ENCODE measurements around the gene PAK4. TPM values are rescaled to one million over a fixed set of nuclear protein-coding genes. Genes with fewer than 3 reads are reported as not detected.

PAK4 gene
- total RNA-seq, 1 donor from 2014 or later, result 27.5 TPM

DNA sequence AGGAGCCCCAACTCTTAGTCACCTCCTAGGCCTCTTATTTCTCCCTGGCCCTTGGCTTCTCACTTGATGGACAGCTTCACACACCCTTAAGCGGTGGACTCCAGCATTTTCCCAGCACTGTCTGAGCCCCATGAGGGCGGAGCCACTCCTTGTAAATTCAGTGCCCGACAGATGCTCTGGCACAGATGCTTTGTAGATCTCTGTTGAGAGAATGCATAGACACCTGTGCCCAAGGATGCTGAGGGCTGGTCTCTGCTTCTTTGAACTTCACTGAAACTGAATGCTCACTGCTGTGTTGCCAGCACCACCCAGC, 75.2 kb downstream of the PAK4 start:
- H3K4me3 ChIP-seq (ENCODE audit: low read depth, low read length), result no peak overlapping the region
- DNase-seq (ENCODE audit: low read depth), result no peak
- TF ChIP-seq, protein P1, sequence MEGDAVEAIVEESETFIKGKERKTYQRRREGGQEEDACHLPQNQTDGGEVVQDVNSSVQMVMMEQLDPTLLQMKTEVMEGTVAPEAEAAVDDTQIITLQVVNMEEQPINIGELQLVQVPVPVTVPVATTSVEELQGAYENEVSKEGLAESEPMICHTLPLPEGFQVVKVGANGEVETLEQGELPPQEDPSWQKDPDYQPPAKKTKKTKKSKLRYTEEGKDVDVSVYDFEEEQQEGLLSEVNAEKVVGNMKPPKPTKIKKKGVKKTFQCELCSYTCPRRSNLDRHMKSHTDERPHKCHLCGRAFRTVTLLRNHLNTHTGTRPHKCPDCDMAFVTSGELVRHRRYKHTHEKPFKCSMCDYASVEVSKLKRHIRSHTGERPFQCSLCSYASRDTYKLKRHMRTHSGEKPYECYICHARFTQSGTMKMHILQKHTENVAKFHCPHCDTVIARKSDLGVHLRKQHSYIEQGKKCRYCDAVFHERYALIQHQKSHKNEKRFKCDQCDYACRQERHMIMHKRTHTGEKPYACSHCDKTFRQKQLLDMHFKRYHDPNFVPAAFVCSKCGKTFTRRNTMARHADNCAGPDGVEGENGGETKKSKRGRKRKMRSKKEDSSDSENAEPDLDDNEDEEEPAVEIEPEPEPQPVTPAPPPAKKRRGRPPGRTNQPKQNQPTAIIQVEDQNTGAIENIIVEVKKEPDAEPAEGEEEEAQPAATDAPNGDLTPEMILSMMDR (conservative IDR thresholded peaks at IDR 0.05; ENCODE audit: low read depth, low read length), result no peak

DNA sequence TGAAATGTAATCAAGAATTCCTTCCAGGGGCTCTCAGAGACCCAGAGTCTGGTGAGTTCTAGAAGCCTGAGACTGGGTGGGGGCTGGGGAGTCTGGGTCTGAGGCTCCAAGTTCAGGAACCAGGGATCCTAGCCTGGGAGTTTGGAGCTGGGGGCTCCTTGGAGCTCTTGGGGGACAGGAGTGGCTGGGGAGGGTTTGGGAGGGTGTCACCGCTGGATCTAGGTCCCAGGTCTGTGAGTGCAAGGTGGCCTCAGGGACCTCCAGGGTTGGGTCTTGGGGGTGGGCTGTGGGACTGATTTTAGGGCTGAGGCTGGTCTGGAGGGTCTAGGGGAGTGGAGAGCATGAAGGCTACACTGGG, 77.4 kb downstream of the PAK4 start:
- TF ChIP-seq, protein P1 (conservative IDR thresholded peaks at IDR 0.05; ENCODE audit: low read depth, low read length), result no peak
- no peak overlapping the region for H3K4me3 ChIP-seq (ENCODE audit: low read depth, low read length)
- DNase-seq (ENCODE audit: low read depth), result no peak

DNA sequence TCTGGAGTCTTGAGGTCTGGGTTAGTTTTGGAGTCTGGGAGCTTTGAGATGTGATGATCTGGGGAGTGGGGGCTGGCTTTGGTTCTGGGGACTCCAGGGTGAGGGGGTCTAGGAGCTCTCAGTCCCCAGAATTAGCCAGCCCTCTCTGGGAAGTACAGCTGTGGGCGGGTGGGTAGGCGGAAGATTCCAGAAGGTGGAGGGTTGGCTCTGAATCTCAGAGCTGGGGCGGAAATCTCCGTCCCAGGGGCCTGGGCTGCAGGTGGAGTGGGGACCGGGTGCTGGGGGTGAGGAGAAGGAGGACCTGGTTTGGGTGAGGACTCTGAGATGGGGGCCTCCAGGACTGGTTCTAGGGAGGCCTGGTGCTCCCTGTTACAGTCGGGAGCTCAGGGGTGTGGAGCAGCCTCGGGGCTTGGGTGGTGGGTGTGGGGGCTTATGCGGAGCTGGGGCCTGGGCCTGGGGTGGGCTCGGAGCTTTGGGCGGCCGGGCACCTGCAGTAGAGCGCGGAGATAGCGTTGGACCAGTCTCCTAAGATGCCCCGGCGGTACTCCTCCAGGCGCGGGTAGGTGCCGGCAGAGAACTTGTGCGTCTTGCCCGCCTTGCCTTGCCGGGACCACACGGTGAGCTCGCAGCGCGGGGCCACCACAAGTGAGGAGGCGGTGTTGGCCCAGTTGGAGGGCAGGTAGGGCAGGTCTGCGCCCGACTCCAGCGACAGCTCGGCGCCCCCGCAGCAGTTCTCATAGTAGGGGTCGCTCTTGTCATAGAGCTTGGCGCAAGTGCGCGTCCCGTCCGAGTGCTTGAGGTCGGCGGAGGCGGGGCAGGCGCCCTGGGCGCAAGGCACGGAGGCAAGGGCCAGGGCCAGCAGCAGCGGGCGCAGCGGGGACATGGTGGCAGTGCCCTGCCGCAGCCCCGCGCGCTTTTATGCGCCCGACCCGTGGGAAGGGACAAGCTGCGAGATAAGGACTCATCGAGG, 78.1 kb downstream of the PAK4 start, which contains the start of gene SYCN:
TSS of gene SYCN (minus strand) at position 892 of the 970 bp plus-strand sequence. CDS start at position 883, 9 bp downstream.
- H3K4me3 ChIP-seq (ENCODE audit: low read depth, low read length), result no peak within 1 kb of the TSS
- DNase-seq (ENCODE audit: low read depth), result no peak
- TF ChIP-seq, protein P1 (conservative IDR thresholded peaks at IDR 0.05; ENCODE audit: low read depth, low read length), result no peak

DNA sequence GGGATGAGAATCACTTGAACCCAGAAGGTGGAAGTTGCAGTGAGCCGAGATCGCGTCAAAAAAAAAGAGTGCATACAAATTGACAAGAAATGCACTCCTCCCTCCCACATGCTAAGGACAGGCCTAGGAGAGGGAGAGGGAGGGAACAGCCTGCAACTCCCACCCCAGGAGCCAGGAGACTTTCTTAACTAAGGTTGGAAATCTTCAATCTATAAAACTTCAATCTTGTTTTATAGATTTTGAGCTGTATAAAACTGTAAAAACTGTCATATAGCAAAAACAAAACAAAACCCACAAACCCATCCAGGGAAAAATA, 79.8 kb downstream of the PAK4 start:
- TF ChIP-seq, protein P1 (conservative IDR thresholded peaks at IDR 0.05; ENCODE audit: low read depth, low read length), result no peak
- H3K4me3 ChIP-seq (ENCODE audit: low read depth, low read length), result no peak overlapping the region
- no peak for DNase-seq (ENCODE audit: low read depth)

DNA sequence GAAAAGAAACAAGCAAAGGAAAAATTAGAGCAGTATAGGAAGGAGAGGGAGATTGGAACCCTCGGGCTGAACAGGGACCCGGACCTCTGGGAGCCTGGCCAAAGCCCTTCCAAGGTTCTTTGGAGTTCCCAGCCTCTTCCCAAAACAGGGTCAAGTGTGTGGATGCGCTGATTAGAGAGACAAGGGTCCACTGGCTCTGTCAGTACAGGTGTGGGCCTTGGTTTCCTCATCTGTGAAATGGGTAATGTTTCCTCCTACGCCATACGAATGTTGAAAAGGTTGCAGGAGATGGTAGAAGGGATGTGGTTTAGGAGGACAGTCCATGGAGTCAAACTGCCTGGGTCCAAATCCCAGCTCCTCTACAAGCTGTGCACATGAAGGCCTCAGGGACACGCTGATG, 80.5 kb downstream of the PAK4 start:
- DNase-seq (ENCODE audit: low read depth), result no peak
- no peak overlapping the region for H3K4me3 ChIP-seq (ENCODE audit: low read depth, low read length)
- TF ChIP-seq, protein P1 (conservative IDR thresholded peaks at IDR 0.05; ENCODE audit: low read depth, low read length), result no peak

DNA sequence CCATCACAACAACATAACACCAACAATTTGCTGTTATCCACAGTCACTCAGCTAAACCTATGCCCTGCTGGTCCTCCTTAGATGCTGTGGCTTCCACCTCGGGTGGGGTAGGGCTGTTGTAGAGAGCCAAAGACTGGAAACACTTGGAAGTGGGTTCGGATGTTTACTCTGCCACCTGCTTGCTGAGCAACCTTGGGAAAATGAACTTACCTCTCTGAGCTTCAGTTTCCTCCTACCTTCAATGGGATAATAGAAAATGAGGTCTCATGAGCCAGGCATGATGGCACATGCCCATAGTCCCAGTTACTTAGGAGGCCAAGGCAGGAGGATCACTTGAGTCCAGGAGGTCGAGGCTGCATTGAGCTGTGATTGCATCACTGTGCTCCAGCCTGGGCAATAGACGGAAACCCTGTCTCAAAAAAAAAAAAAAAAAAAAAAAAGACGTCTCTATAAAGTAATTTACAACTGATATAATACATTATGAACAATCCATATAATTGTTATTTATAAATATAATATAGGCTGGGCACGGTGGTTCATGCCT, 81.8 kb downstream of the PAK4 start:
- TF ChIP-seq, protein P1 (conservative IDR thresholded peaks at IDR 0.05; ENCODE audit: low read depth, low read length), result no peak
- DNase-seq (ENCODE audit: low read depth), result no peak
- H3K4me3 ChIP-seq (ENCODE audit: low read depth, low read length), result no peak overlapping the region

Measured in epithelial cell of proximal tubule (primary cell).